GM21360 (cell line): Measurements from ENCODE around the gene SSNA1.
A peak's percentile ranks its signal among the peaks of the same experiment; 100 is the strongest.

Experiments used
- ATAC-seq: cut with Tn5 transposase; IDR thresholded peaks from one replicate; pipeline ENCODE4 v1.9.1; 2021; ENCODE audit warnings: mild to moderate bottlenecking, moderate library complexity; ENCODE audit not compliant: unreplicated experiment

Gene SSNA1, protein sequence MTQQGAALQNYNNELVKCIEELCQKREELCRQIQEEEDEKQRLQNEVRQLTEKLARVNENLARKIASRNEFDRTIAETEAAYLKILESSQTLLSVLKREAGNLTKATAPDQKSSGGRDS

DNA sequence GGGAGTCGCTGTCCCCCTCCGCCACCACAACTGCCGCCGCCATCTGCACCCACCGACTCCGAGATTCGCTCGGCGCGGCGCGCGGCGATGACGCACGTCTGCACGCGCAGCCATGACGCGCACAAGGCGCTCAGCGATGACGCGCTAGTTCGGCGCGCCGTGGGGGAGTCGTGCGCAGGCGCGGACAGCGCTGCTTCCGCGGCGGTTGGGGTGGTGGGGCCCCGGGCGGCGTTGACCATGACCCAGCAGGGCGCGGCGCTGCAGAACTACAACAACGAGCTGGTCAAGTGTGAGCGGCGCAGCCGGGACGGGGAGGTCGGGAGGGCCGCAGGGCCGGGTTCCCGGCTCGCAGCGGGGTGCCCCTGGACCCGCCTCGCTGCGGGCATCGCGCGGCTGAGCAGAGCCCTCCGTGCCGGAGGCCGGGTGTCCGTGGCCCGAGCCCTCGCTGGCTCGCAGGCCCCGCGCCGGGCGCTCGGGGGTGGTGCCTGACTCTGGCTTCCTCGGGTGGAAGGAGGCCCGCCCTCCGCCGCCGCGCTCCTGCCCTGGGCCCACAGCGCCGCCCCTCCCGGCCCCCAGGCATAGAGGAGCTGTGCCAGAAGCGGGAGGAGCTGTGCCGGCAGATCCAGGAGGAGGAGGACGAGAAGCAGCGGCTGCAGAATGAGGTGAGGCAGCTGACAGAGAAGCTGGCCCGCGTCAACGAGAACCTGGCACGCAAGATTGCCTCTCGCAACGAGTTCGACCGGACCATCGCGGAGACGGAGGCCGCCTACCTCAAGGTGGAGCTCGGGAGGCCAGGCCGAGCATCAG, at the start of gene SSNA1, which contains the start of gene ANAPC2:
TSS of gene SSNA1 (plus strand) at position 187 of the 807 bp plus-strand sequence. CDS start at position 238, 51 bp downstream.
TSS of gene ANAPC2 (minus strand) at position 71 of the 807 bp plus-strand sequence. CDS start at position 43, 28 bp downstream.
- peak; percentile 68 for ATAC-seq

DNA sequence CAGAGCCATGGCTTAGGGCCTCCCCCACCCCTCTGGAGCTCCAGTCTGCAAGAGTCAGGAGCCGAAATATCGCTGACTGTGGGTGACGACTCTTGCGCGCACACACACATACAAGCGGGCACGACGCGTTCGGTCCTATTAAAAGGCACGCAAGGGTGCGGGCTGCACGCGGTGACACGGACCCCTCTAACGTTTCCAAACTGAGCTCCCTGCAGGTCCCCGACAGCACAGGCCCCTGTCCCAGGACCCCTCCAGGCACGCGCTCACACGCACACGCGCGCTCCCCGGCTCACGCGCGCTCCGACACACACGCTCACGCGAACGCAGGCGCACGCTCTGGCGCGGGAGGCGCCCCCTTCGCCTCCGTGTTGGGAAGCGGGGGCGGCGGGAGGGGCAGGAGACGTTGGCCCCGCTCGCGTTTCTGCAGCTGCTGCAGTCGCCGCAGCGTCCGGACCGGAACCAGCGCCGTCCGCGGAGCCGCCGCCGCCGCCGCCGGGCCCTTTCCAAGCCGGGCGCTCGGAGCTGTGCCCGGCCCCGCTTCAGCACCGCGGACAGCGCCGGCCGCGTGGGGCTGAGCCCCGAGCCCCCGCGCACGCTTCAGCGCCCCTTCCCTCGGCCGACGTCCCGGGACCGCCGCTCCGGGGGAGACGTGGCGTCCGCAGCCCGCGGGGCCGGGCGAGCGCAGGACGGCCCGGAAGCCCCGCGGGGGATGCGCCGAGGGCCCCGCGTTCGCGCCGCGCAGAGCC, 49.6 kb upstream of the SSNA1 start, which contains the start of gene GRIN1:
TSS of gene GRIN1 (plus strand) at position 433 of the 746 bp plus-strand sequence. CDS start 333 bp downstream, outside the sequence.
- ATAC-seq: no peak

DNA sequence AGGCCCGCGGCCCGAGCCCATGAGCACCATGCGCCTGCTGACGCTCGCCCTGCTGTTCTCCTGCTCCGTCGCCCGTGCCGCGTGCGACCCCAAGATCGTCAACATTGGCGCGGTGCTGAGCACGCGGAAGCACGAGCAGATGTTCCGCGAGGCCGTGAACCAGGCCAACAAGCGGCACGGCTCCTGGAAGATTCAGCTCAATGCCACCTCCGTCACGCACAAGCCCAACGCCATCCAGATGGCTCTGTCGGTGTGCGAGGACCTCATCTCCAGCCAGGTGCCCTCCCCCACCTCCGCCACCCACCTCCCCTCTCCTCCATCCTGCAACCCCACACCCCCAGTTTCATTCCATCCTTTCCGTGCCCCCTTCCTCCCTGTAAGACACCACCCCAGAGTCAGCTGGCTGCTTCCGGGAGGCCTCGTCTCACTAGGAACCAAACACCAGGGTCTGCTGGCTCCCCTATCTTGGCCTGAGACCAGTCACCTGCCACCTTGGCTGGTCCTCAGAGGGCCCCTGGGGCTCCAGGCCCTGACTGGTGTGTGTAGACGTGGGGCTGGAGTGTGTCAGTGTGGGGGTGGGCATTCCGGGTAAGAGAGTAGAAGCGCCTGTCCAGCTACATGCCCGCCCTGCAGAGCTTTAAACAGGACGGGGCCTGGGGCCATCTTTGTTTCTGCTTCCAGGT, 48.9 kb upstream of the SSNA1 start:
- ATAC-seq: no peak

DNA sequence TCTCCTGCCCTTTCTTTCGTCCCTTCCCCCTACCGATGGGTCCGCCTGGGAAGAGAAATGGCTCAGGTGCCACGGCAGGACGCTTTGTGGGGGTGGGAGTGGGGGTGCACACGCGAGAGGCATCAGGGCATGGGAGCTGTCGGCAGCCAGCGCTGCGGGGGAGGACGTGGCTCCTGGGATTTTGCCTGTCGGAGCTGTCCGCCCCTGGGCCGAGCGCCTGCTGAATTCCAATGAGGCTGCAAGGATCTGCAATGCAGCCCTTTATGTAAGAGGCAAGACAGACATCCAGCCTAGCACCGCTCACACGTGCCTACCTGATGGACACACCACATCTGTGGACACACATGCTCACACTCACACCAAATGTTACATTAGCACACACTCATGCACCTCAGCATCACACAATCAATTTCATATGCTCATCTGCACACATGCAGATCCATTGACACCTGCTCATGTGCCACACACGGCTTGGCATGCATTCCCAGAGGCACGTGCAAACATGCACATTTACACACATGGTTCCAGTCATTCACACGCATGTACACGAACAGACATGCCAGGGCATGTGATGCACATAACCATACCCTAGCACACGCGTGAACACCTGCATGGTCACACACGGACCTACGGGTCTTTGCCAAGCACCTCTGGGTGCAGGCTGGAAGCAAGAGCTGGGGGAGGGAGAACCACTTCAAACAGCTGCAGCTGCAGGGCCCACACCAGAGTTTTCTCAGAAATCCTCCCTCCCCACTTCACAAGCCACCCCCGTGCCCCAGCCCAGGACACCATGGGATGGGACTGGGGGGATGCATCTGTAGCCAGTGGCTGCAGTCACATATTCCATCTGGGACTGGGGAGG, 48.1 kb upstream of the SSNA1 start:
- no peak for ATAC-seq

DNA sequence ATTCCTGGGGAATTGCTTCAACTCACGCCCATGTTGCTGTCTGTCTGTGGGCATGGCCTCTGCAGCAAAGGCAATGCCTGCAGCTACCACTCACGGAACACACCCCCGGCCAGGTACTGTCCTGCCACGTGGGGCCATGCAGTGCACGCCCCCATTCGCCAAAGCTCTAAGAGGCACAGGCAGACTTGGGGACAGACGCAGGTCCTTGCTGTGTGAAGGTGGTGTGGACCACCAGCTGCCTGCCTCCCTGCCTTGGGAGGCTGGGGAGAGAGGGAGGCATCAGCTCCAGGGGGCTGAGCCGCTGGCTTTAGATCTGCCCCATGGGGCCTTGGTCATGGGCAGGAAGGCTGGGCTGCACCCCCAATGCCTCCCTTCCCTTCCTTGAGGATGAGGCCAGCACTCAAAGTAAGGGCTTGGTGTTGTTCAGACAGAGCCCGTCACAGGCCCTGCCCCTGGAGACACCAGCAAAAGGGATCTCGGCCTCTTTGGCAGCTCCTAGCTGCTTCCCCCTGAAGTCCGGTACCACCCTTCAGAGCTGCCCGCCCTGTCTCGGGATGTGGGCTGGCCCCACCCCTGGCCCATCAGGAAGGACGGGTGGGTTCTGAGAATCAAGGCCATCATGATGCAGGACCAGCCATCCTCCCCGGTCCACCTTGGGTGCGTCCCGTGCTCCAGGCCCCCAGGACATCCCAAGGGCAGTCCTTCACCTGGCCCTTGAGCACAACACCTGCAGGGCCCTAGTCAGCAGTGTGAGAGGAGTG, 47.2 kb upstream of the SSNA1 start:
- ATAC-seq: no peak

DNA sequence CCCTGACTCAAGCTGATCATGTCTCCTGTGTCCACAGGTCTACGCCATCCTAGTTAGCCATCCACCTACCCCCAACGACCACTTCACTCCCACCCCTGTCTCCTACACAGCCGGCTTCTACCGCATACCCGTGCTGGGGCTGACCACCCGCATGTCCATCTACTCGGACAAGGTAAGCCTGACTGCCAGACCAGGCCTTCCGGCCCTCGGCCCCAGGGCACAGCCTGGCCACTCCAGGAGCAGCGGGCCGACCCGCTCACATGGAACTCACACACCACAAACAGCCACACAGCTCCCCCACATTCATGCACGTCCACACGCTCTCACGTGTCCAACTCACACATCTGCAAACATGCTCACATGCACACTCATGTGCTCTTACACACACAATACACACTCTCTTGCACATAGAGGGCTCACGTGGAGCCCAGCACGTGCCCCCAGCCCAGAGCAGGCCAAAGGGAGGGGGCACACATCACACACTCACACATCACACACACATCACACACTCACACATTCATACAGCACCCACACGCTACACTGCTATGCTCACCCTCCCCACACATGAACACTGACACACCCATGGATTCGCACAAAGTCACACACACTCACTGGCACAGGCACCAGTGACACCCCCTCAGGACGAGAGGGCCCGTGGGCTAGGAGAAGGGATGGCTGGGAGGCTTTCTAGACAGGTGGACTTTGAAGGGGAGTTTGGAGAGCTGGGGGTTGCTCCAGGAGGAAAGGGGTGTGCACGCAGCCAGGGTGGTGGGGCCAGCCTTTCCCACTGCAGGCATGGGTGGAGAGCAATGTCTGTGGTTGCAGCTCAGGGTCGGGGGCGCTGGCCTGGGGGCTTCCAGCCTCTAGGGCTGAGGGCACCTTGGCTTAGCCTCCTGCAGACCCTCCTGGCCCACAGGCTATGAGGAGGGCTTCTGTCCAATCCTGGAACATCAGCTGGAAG, 46.2 kb upstream of the SSNA1 start:
- ATAC-seq: no peak

DNA sequence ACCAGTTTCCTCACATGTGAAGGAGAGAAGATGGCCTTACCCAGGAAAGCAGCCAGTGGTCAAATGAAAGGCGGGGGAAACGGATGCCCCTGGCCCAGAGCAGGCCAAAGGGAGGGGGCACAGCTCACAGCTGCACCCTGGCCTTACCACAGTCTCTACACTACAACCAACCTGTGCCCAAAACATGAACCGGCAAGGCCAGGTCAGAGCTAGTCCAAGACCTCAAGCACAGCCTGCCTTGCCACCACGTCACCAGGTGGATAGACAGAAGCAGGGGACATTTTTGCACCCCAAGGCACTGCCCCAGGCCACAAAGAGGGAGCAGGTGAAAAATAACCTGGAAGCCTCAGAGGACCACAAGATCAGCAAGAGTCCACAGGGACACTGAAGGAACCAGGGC, 45.0 kb upstream of the SSNA1 start:
- ATAC-seq: no peak

DNA sequence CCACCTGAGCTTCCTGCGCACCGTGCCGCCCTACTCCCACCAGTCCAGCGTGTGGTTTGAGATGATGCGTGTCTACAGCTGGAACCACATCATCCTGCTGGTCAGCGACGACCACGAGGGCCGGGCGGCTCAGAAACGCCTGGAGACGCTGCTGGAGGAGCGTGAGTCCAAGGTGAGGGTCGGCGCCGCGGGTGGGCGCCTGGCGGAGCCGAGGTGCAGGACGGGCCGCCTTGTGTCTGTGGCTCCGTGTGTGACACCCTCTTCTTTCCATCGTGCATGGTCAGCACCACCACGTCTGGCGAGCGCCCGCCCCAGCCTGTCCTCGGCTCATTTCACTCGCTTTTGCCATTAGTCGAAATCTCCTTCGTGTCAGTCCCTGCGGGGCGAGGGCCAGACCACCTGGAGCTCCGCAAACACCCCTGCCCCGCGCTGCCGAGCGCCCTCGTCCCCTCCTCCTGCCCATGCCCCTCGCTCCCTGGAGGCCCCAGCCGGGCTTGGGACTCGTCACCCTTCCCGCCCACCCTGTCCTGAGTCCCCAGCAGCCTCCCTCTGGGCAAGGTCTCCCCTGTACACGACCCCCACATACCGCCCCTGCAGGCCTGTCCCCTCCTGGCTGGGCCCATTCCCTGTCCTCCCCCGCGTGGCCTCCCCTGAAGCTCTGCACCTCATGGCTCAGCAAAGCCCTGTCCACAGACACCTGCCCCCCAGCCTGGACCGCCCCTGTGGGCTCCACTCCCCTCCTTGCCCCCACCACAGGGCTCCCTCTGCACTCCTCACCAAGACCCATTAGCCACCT, 42.5 kb upstream of the SSNA1 start:
- ATAC-seq: no peak

DNA sequence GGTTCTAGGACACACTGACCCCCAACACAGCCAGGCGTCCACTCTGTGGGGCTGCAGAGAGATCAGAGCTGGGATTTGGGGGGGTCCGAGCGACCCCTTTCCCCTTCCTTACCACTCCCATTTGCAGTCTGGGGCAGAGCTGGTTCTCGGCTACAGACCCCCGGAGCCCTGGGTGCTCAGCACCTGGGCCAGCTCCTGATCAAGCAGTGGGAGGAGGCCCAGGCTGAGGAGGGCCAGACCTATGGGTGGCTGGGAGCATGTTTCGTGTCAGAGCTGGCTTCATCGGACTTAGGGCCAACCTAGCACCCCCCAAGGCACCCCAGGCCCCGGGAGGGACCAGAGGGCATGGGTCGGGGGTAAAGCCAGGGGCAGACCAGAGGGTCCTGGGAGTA, 42.0 kb upstream of the SSNA1 start:
- ATAC-seq: no peak

DNA sequence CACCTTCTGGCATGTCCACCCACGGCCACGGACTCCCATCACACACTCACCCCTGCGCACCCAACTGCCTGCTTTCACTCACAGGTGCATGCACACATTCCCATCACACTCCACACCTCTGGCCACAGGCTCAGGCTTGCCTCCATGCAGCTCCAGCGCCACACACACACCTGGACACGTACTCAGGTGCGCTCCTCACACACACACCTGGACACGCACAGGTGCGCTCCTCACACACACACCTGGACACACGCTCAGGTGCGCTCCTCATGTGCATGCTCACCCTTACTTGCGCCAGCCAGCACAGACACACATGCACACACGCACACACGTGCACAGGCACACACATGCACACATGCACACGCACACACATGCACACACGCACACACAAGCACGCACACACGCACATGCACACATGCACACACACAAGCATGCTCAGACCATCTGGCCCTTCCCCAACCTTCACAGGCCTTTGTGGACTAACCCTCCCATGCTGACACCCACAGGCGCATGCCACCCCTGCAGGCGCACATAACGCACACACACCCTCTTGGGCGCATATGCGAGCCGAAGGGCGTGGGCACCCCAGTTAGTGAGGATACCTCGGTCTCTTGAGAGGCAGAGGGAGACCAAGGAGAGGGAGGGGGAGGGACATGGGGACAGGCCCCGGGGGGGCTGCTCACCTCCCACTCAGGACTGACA, 41.2 kb upstream of the SSNA1 start:
- no peak for ATAC-seq

DNA sequence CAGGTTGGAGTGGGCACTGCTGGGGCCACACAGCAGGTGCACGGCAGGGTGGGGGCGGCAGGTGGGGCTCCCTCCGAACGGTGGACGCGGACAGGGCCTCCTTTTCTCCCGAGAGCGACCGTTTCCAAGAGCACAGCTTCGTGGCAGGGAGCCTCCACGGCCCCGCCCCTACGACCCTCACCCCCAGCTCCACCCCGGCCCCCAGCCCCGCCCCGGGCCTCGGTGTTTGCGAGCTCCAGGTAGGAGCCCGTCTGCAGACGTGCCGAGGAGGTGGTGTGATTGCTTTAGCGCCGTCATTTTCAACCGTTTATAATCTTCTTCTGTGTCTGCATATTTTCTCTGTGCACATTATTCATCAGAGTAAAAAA, 40.7 kb upstream of the SSNA1 start:
- ATAC-seq: no peak

DNA sequence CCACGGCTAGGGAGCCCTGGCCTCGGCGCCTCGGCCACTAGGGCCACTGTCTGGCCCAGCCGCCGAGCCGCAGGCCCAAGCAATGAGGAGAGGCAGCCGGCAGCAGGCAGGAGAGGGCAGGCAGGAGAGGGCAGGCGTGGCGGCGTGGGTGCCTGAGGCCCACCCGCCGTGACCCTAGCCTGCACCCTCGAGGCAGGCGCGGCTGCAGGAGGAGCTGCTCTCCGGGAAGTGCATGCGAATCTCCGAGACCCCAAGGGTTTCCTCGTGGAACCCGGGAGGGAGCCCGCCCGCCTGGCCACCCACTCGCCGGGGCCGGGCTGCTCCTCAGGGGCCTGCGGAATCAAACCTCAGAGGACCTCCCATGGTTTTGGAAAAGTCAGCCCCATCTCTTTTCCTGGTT, 40.2 kb upstream of the SSNA1 start:
- ATAC-seq: no peak

DNA sequence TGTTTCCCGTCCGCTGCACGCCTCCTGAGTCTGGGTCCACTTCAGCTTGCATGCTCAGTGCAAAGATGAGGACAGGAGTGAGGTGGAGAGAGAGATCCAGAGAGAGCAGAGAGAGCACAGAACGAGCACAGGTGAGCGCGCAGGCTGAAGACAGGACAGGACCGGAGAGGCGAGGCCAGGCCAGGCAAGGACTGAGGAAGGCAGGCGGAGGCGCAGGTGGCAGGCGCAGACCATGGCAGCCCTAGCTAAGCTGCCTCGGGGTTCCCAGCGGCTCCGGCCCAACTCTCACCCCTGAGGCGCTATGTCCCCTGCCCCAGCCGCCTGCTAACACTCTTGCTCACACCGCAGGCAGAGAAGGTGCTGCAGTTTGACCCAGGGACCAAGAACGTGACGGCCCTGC, 39.8 kb upstream of the SSNA1 start:
- ATAC-seq: no peak

DNA sequence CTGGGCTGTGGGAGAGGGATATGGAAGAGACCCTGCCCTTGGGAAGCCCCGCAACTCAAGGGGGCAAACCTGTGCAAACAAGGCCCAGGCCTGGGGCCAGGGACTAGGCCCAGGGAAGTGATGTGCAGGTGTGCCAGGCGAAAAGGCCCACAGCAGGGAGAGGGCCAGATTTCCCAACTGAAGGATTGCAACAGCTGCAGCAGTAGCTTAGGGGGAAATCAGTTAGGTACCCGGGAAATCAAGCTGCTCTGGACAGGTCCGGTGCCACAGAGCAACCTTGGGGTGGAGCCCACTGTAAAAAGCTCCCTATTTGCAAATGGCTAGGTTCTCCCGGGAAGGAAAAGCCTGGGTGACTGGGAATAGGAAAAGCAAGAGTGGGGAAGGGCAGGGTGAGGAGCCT, 39.1 kb upstream of the SSNA1 start:
- no peak for ATAC-seq

DNA sequence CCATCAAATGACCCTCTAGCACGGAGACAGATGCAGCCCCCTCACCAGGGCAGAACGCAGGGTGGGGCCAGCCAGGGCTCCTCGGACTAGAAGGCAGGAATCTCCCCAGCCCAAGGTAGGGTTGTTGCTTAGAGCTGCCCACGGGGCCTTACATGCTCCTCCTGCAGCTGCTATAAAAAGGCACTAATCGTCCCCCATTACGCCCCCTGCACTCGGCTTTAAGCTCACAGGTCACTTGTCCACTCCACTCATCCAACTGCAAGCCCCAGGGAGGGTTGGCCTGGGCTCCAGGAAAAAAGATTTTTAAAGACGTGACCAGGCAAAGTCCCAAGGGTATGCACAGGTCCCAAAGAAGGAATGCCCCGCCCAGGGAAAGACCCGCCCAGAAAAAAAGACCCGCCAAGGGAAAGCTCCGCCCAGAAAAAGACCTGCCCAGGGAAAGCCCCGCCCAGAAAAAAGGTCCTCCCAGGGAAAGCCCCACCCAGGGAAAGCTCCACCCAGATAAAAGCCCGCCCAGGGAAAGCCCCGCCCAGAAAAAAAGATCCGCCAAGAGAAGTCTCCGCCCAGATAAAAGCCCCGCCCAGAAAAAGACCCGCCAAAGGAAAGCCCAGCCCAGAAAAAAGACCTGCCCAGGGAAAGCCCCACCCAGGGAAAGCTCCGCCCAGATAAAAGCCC, 38.4 kb upstream of the SSNA1 start:
- ATAC-seq: peak; percentile 20
